Neural cell (in vitro differentiated cells): ENCODE measurements around the gene GHRL. TPM values are rescaled to one million over a fixed set of nuclear protein-coding genes. Genes with fewer than 3 reads are reported as not detected.

Experiments used
- H2AFZ ChIP-seq: fragments of 200-600, 300-800 bp; sonication (generic), shearing (Covaris generic); 2 replicates; pipeline ENCODE4 v1.6.0; 2014; ENCODE audit warnings: low read depth, mild to moderate bottlenecking, antibody characterized with exemption, low read length, moderate library complexity
- H3F3A ChIP-seq: fragments of 200-600 bp; shearing (Covaris generic); 2 replicates; pipeline ENCODE4 v1.6.1; 2016; ENCODE audit warnings: mild to moderate bottlenecking, moderate library complexity, mixed read lengths, antibody characterized with exemption, low read length; ENCODE audit not compliant: insufficient read depth, poor library complexity, severe bottlenecking
- H3K27ac ChIP-seq: fragments of 200-600, 300-800 bp; sonication (generic), shearing (Covaris generic); 2 replicates; pipeline ENCODE4 v1.5.1; 2014; ENCODE audit warnings: mild to moderate bottlenecking, low read length, moderate library complexity
- H3K27me3 ChIP-seq: fragments of 300-800, 200-600 bp; sonication (generic), shearing (Covaris generic); 2 replicates; pipeline ENCODE4 v1.6.0; 2014; ENCODE audit warnings: mild to moderate bottlenecking, low read depth, low read length, moderate library complexity; ENCODE audit not compliant: insufficient read depth
- H3K36me3 ChIP-seq: fragments of 300-800, 200-600 bp; sonication (generic), shearing (Covaris generic); 2 replicates; pipeline ENCODE4 v1.5.1; 2014; ENCODE audit warnings: mild to moderate bottlenecking, antibody characterized with exemption, low read length, moderate library complexity; ENCODE audit not compliant: insufficient read depth
- H3K4me2 ChIP-seq: fragments of 300-800, 200-600 bp; sonication (generic), shearing (Covaris generic); 2 replicates; pipeline ENCODE4 v1.6.0; 2014; ENCODE audit warnings: mild to moderate bottlenecking, low read length
- H3K4me3 ChIP-seq: fragments of 300-800, 200-600 bp; sonication (generic), shearing (Covaris generic); 2 replicates; pipeline ENCODE4 v1.5.1; 2014; ENCODE audit warnings: mild to moderate bottlenecking, low read length, moderate library complexity
- H3K79me2 ChIP-seq: fragments of 200-600 bp; shearing (Covaris generic); replicated peaks from 2 replicates; pipeline ENCODE4 v1.6.0; 2014; ENCODE audit warnings: mild to moderate bottlenecking, low read length, moderate library complexity; ENCODE audit not compliant: insufficient read depth
- H3K9ac ChIP-seq: fragments of 300-800, 200-600 bp; sonication (generic), shearing (Covaris generic); 2 replicates; pipeline ENCODE4 v1.6.1; 2016; ENCODE audit warnings: mild to moderate bottlenecking, low read length, mixed read lengths
- H3K9me2 ChIP-seq: fragments of 200-600 bp; shearing (Covaris generic); 2 replicates; pipeline ENCODE4 v1.6.1; 2016; ENCODE audit warnings: mild to moderate bottlenecking, low read length, mixed read lengths; ENCODE audit not compliant: insufficient read depth
- H3K9me3 ChIP-seq: fragments of 200-600, 300-800 bp; sonication (generic), shearing (Covaris generic); 2 replicates; pipeline ENCODE4 v1.6.1; 2016; ENCODE audit warnings: mild to moderate bottlenecking, mixed run types, low read length, moderate library complexity, mixed read lengths
- H4K20me1 ChIP-seq: fragments of 200-600 bp; shearing (Covaris generic); 2 replicates; pipeline ENCODE4 v1.6.1; 2016; ENCODE audit warnings: mild to moderate bottlenecking, mixed run types; ENCODE audit not compliant: insufficient read depth
- EP300 ChIP-seq: fragments of 450-650 bp; conservative IDR thresholded peaks from 2 replicates; pipeline ENCODE4 v1.6.1; 2014; ENCODE audit warnings: antibody characterized with exemption, mild to moderate bottlenecking, moderate library complexity; ENCODE audit not compliant: poor library complexity, severe bottlenecking
- EZH2 ChIP-seq: fragments of 200-600, 300-800 bp; shearing (Covaris generic), sonication (generic); IDR thresholded peaks from 2 replicates; pipeline ENCODE4 v1.6.1; 2014; ENCODE audit warnings: antibody characterized with exemption, low read length, borderline replicate concordance, mild to moderate bottlenecking; ENCODE audit not compliant: insufficient read depth, poor library complexity, severe bottlenecking
- MXI1 ChIP-seq: fragments of 450-650 bp; conservative IDR thresholded peaks from 2 replicates; pipeline ENCODE4 v1.6.1; 2014; ENCODE audit warnings: antibody characterized with exemption, mild to moderate bottlenecking; ENCODE audit not compliant: poor library complexity, severe bottlenecking
- POLR2AphosphoS5 ChIP-seq: IDR thresholded peaks from 2 replicates; pipeline ENCODE4 v1.6.1; 2012
- RAD21 ChIP-seq: fragments of 450-650 bp; conservative IDR thresholded peaks from 2 replicates; pipeline ENCODE4 v1.6.1; 2014; ENCODE audit warnings: antibody characterized with exemption, mild to moderate bottlenecking, moderate library complexity
- REST ChIP-seq: IDR thresholded peaks from 2 replicates; pipeline ENCODE4 v1.6.1; 2012; ENCODE audit warnings: borderline replicate concordance
- SMC3 ChIP-seq: fragments of 450-650 bp; conservative IDR thresholded peaks from 2 replicates; pipeline ENCODE4 v1.6.1; 2014; ENCODE audit warnings: antibody characterized with exemption, mild to moderate bottlenecking, moderate library complexity; ENCODE audit not compliant: poor library complexity
- TAF1 ChIP-seq: IDR thresholded peaks from 2 replicates; pipeline ENCODE4 v1.6.1; 2012; ENCODE audit warnings: low read depth
- polyA plus RNA-seq: library from polyadenylated mRNA; depleted of rRNA; stranded (reverse); fragments of >200 nt; gene quantifications from 2 replicates; pipeline ENCODE4 v1.2.3, GENCODE V29; 2014
- TF ChIP-seq, protein P1 (sequence below): fragments of 450-650 bp; IDR thresholded peaks from 2 replicates; pipeline ENCODE4 v1.5.1; 2014; ENCODE audit warnings: antibody characterized with exemption, mild to moderate bottlenecking, moderate library complexity; ENCODE audit not compliant: poor library complexity, severe bottlenecking

The GHRL gene
- polyA plus RNA-seq, 1 donor from 2014 or later, result 2.8 TPM

DNA sequence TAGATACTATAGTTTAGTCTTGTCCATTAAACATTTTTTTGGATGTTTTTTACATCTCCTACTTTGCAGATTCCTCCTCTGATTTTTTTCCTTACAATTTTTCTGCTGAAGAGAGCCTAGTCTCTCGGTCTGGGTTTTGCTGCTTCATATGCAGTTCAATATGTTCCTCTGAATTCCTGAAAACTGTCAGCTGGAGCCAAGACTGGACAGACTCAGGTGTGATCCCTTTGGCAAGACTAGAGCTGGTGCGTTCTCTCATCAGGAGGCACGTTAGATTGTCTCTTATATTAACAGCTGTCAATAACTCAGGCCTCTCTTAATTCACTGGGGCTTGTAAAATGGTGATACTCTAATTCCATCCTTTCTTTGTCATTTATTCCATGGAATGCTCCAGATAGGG lies 13.4 kb upstream of the GHRL start:
- TF ChIP-seq EZH2 (no peak), MXI1 (no peak), REST (no peak), RAD21 (no peak), POLR2AphosphoS5 (no peak), EP300 (no peak), TAF1 (no peak), SMC3 (no peak)
- TF ChIP-seq, protein P1, sequence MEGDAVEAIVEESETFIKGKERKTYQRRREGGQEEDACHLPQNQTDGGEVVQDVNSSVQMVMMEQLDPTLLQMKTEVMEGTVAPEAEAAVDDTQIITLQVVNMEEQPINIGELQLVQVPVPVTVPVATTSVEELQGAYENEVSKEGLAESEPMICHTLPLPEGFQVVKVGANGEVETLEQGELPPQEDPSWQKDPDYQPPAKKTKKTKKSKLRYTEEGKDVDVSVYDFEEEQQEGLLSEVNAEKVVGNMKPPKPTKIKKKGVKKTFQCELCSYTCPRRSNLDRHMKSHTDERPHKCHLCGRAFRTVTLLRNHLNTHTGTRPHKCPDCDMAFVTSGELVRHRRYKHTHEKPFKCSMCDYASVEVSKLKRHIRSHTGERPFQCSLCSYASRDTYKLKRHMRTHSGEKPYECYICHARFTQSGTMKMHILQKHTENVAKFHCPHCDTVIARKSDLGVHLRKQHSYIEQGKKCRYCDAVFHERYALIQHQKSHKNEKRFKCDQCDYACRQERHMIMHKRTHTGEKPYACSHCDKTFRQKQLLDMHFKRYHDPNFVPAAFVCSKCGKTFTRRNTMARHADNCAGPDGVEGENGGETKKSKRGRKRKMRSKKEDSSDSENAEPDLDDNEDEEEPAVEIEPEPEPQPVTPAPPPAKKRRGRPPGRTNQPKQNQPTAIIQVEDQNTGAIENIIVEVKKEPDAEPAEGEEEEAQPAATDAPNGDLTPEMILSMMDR, result no peak
- Histone ChIP-seq H3K79me2 (no peaks in the 10 kb centered on the region), H3K36me3 (peaks cover 8% of the 10 kb centered on the region), H2AFZ (no peak overlapping the region), H3K27ac (no peak overlapping the region), H3K4me3 (no peak overlapping the region), H4K20me1 (no peaks in the 10 kb centered on the region), H3K9me2 (no peaks in the 10 kb centered on the region), H3K27me3 (no peaks in the 10 kb centered on the region), H3F3A (no peaks in the 10 kb centered on the region), H3K9me3 (no peaks in the 10 kb centered on the region), H3K9ac (no peak overlapping the region), H3K4me2 (no peak overlapping the region)

- H2AFZ ChIP-seq, result no peak overlapping the region
- H3K9me2 ChIP-seq, result no peaks in the 10 kb centered on the region
- no peak overlapping the region for H3K4me3 ChIP-seq
- no peaks in the 10 kb centered on the region for H4K20me1 ChIP-seq
- H3K27ac ChIP-seq, result no peak overlapping the region
- H3K9ac ChIP-seq, result no peak overlapping the region
- no peak for TF ChIP-seq RAD21
- TF ChIP-seq REST, result no peak
- TF ChIP-seq POLR2AphosphoS5, result no peak
- TF ChIP-seq, protein P1, result no peak
- no peak for TF ChIP-seq SMC3
- no peak for TF ChIP-seq EZH2
- TF ChIP-seq TAF1, result no peak
- no peaks in the 10 kb centered on the region for H3K9me3 ChIP-seq
- no peaks in the 10 kb centered on the region for H3K79me2 ChIP-seq
- no peaks in the 10 kb centered on the region for H3K27me3 ChIP-seq
- peaks cover 10% of the 10 kb centered on the region for H3K36me3 ChIP-seq
- no peak overlapping the region for H3K4me2 ChIP-seq
- no peaks in the 10 kb centered on the region for H3F3A ChIP-seq
Measured at GRCh38 chr3:10305331-10305902, 12.7 kb upstream of the GHRL start.
